Uterus (tissue), 4 donors: Measurements from ENCODE around the gene ADD3. TPM values are rescaled to one million over a fixed set of nuclear protein-coding genes. Genes with fewer than 3 reads are reported as not detected.

Experiments
- DNase-seq, 2 donors: peaks; one replicate each; pipeline ENCODE4 v3.0.0-alpha.2; 2019 to 2020
- H3K27ac ChIP-seq, 2 donors: fragments of 200-600 bp; sonication (generic); 1 replicate in 1 of 2; 2 replicates in 1 of 2; pipeline ENCODE4 v1.5.1; 2016 to 2018
- H3K27me3 ChIP-seq, 2 donors: fragments of 200-600 bp; sonication (generic); one replicate each; pipeline ENCODE4 v1.5.1; 2018 to 2019; ENCODE audit warnings: control low read depth in 1 of 2
- H3K36me3 ChIP-seq, 2 donors: fragments of 200-600 bp; sonication (generic); one replicate each; pipeline ENCODE4 v1.5.1; 2019; ENCODE audit warnings: control low read depth in 1 of 2
- H3K4me1 ChIP-seq, 2 donors: fragments of 200-600 bp; sonication (generic); one replicate each; pipeline ENCODE4 v1.5.1; 2018 to 2019; ENCODE audit warnings: control low read depth in 1 of 2
- H3K4me3 ChIP-seq, 2 donors: fragments of 200-600 bp; sonication (generic); 1 replicate in 1 of 2; 2 replicates in 1 of 2; pipeline ENCODE4 v1.5.1; 2018 to 2019; ENCODE audit warnings: mild to moderate bottlenecking in 1 of 2
- H3K9me3 ChIP-seq, 2 donors: fragments of 200-600 bp; sonication (generic); one replicate each; pipeline ENCODE4 v1.5.1; 2019; ENCODE audit warnings: control low read depth in 1 of 2
- POLR2A ChIP-seq, 2 donors: fragments of 450-650 bp; IDR thresholded peaks; one replicate each; pipeline ENCODE4 v1.6.1; 2016; ENCODE audit warnings: antibody characterized with exemption in 2 of 2, mild to moderate bottlenecking in 1 of 2, moderate library complexity in 1 of 2
- intact Hi-C: fragments of 100-400 bp; cut with DNase I; formaldehyde crosslinking; loops from one replicate; pipeline ENCODE4 v1.15.1; 2023; ENCODE audit warnings: low total_unique reads
- total RNA-seq, 4 donors: library from RNA; depleted of rRNA in 3 of 4; stranded (reverse); fragments of >200 nt in 3 of 4; gene quantifications; one replicate each; pipeline versions ENCODE4 v1.1.0 to v1.2.4, GENCODE V29; 2014 to 2023
- TF ChIP-seq, protein P1 (sequence below), 4 experiments: fragments of 200-600 bp in 2 of 4; fragments of 450-650 bp in 2 of 4; sonication (generic) in 2 of 4; IDR thresholded peaks; one replicate each; pipeline ENCODE4 v1.5.1; 2016 to 2019; ENCODE audit warnings: antibody characterized with exemption in 4 of 4, mild to moderate bottlenecking in 2 of 4, moderate library complexity in 1 of 4
- donor health status: DM: yes; HTN: yes; CAD: no.

ADD3 gene
- total RNA-seq, 4 donors from 2014 or later: 55.0 to 935 (median 92.6) TPM

DNA sequence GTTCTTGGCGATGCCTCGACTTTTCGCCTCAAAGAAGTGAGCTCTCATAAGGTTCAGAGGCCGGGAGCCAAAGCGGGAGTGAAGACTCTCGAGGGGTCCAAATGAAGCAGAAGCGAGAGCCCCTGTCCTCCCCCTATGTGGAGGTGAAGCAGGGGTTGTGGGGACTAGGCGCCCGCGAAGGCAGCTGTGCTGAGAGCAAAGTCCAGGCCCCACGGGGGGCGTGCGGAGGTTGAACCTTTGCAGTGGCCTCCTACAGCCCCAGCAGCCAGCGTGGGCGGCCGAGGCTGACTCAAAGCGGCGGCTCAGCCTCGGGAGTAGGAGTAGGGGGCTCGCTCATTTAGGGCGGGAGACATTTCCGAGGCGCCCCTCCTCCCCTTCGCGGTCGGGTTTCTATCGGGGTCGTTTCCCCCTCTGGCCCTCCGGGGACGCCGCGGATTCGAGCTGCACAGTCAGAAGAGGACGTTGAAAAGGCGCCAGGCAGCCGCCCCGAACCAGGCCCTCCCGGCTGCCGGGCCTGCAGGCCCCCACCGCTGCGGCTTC lies 553 bp upstream of the ADD3 start:
- no peaks in the 10 kb centered on the region for H3K4me1 ChIP-seq
- peak overlapping the region; percentile 92 to 95 for H3K27ac ChIP-seq
- no peak for DNase-seq
- H3K4me3 ChIP-seq: peak overlapping the region; percentile 78 to 88
- intact Hi-C loops: no loop called here
- H3K9me3 ChIP-seq: no peaks in the 10 kb centered on the region
- no peaks in the 10 kb centered on the region for H3K36me3 ChIP-seq
- TF ChIP-seq, protein P1, sequence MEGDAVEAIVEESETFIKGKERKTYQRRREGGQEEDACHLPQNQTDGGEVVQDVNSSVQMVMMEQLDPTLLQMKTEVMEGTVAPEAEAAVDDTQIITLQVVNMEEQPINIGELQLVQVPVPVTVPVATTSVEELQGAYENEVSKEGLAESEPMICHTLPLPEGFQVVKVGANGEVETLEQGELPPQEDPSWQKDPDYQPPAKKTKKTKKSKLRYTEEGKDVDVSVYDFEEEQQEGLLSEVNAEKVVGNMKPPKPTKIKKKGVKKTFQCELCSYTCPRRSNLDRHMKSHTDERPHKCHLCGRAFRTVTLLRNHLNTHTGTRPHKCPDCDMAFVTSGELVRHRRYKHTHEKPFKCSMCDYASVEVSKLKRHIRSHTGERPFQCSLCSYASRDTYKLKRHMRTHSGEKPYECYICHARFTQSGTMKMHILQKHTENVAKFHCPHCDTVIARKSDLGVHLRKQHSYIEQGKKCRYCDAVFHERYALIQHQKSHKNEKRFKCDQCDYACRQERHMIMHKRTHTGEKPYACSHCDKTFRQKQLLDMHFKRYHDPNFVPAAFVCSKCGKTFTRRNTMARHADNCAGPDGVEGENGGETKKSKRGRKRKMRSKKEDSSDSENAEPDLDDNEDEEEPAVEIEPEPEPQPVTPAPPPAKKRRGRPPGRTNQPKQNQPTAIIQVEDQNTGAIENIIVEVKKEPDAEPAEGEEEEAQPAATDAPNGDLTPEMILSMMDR (IDR thresholded peaks at IDR 0.05): no peak
- TF ChIP-seq POLR2A (IDR thresholded peaks at IDR 0.05): peak; percentile 33 to 44
- H3K27me3 ChIP-seq: no peaks in the 10 kb centered on the region

DNA sequence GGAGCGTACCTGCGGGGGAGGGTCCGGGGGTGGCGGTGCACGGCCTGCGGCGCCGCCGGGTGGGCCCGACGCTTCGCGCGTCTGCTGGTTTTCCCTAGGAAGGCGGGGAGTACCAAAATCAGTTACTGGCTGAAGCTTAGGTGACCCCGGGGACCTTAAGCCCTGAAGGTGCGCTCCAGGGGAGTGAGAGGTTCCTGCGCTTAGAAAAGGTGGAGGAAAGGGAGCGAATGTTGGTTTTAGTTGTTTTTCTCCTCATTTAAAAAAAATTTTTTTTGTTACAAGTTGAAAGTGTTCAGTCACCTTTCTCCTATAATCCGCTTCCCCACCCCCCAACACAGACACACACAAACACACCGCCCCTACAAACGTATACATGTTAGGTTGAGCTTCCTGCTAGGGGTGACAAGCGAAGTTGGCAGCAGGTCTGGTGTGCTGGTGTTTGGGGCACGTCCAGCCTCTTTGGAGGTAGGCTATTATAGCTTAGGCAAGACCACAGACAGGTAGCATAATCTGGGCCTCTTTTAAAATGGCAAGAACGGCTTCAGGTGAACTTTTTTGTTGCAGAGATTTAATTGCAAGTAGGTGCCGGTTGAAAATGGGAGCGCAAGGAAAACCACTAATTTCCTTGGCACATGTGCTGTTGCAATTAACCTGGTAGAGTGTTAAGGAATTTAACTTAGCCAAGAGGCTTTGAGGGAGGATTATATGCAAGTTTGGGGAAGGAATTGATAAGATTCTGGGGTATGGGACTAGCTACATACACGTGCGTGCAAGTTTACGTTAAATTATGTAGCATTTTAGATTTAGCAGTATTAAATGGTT lies 945 bp downstream of the ADD3 start:
- Histone ChIP-seq H3K27ac (peak overlapping the region; percentile 92 to 95), H3K9me3 (no peaks in the 10 kb centered on the region), H3K4me1 (no peaks in the 10 kb centered on the region), H3K27me3 (no peaks in the 10 kb centered on the region), H3K36me3 (no peaks in the 10 kb centered on the region), H3K4me3 (peak overlapping the region; percentile 78 to 88)
- intact Hi-C loops: no loop called here
- DNase-seq: peak; percentile 36 to 38
- TF ChIP-seq, protein P1 (IDR thresholded peaks at IDR 0.05): peak in 1 of 4 experiments; percentile 14
- TF ChIP-seq POLR2A (IDR thresholded peaks at IDR 0.05): no peak

DNA sequence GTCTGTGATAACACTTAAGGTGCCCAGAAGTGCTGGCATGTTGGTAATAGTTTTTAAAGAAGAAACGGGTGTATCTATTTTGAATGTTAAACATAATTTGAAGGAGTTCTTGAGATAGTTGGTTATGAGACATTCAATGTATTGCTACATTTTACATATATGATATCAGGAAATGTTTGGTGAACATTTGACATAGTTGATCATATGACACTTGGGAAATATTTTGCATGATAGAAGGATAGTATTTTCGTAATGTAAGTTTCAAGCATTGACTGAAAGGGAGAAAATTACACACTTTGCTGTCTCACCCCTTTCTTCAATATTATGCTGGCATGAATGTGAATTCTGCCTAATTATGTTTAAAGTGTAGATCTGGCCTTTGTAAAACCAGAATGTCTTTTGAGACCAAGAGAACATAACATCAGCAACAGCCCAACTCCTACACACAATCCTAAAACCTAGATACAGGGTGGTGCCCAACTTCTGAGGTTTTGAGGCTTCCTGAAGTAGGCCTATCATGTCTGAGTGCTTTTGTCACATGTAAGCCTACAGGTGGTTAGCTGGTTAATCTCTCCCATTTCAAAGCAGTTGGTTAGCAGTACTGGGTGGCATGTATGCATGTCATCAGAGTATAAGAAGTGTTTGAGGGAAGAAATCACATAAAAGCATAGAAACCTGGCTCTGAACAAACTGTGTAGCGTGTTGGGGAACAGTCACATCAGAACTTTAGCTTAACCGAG lies 2.1 kb downstream of the ADD3 start:
- Histone ChIP-seq H3K9me3 (no peaks in the 10 kb centered on the region), H3K36me3 (no peaks in the 10 kb centered on the region), H3K27ac (peak overlapping the region in 1 of 2 donors; percentile 16), H3K27me3 (no peaks in the 10 kb centered on the region), H3K4me1 (no peaks in the 10 kb centered on the region), H3K4me3 (no peak overlapping the region)
- intact Hi-C loops: no loop called here
- no peak for DNase-seq
- TF ChIP-seq, protein P1 (IDR thresholded peaks at IDR 0.05): no peak
- no peak for TF ChIP-seq POLR2A (IDR thresholded peaks at IDR 0.05)

DNA sequence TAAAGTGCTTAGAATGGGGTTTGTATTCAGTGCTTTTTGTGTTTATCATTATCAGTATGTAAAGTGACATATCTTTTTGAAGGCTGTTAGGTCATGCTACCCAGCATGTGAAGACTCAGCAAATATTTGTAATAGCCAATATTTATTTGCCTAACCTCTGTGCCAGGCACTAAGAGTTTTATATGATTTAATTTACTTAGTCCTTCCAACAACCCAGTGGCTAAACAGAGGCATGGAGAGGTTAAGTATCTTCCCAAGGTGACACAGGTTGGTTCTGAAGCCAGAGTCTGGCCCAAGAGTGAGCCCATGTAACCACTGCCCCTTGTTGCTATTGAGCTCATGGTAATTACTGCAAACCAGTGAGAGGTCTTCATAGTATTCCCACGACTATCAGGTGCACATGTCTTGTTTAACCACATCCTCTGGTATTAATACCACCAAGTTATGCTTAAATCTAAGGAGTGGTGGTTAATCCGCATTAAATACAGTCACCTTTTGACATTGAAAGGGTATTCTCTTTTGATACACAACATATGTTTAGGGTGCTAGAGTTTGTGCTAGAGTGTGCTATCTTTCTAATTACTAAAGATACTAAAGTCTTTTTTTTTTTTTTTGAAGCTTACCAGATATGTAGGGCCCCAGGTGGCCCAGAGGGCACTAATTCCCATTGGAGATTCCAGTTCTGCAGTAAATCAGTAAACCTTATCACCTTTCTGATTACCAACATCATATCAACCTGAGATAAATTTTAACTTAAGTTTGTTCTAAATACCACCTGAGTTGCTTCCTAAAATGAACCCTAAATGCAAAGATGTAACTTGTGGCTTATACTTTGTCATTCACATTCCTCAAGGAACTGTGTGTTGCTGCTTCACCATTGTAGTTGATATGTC lies 2.9 kb downstream of the ADD3 start:
- Histone ChIP-seq H3K4me1 (no peaks in the 10 kb centered on the region), H3K4me3 (no peak overlapping the region), H3K27me3 (no peaks in the 10 kb centered on the region), H3K36me3 (no peaks in the 10 kb centered on the region), H3K27ac (no peak overlapping the region), H3K9me3 (no peaks in the 10 kb centered on the region)
- no peak for DNase-seq
- TF ChIP-seq, protein P1 (IDR thresholded peaks at IDR 0.05): no peak
- no peak for TF ChIP-seq POLR2A (IDR thresholded peaks at IDR 0.05)
- intact Hi-C loops: no loop called here
